HG03060 (cell line): ENCODE measurements around the gene WDPCP.

Experiments
- ATAC-seq: cut with Tn5 transposase; IDR thresholded peaks from one replicate; pipeline ENCODE4 v1.9.1; 2021; ENCODE audit warnings: low read depth, moderate number of reproducible peaks; ENCODE audit not compliant: unreplicated experiment

The WDPCP gene

GRCh38 chr2:63544017-63544627, 44.2 kb downstream of the WDPCP start:
- ATAC-seq = no peak

DNA sequence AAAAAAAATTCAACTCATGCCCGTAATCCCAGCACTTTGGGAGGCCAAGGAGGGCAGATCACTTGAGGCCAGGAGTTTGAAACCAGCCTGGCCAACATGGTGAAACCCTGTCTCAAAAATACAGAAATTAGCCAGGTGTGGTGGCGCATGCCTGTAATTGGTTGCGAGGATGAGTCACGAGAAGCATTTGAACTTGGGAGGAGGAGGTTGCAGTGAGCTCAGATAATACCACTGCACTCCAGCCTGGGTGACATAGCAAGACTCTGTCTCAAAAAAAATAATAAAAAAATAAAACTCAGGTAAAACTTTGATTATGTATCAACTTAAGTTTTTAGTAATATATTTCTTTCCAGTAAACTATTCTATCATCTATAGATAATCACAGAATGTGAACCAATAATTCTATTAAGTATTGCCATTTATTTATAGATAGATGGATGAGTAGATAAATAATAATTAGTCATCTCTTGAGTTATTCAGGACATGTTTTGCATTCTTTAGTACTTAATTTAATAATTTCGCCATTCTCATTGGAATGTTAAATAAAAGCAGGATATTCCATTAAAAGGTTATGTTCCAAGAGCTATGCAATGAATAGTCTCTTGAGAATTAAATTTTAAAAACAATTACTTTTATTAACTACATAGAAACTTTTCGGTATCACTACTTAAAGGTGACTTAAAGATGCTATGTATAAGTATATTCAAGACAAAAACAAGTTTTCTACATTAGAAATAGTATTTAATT, 48.7 kb downstream of the WDPCP start:
- ATAC-seq = no peak

DNA sequence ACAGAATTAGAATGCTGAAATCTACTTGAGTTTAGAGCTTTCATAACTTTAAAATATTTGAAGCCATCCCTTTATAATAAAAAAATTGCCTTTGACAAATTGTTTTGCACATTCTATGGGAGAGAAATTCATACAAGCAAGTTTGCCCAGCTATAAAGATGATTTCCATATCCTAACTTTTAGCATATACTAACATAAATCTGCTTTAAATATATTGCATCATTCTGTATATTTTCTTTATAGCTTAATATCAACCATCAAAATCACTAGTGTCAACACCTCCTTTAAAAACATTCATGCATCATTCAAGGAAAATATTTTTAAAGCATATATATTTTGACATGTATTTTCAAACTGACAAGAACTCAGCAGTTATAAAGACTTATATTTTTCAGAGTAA, 49.9 kb downstream of the WDPCP start:
- ATAC-seq = no peak

GRCh38 chr2:63537306-63537705, 51.0 kb downstream of the WDPCP start:
- no peak for ATAC-seq

DNA sequence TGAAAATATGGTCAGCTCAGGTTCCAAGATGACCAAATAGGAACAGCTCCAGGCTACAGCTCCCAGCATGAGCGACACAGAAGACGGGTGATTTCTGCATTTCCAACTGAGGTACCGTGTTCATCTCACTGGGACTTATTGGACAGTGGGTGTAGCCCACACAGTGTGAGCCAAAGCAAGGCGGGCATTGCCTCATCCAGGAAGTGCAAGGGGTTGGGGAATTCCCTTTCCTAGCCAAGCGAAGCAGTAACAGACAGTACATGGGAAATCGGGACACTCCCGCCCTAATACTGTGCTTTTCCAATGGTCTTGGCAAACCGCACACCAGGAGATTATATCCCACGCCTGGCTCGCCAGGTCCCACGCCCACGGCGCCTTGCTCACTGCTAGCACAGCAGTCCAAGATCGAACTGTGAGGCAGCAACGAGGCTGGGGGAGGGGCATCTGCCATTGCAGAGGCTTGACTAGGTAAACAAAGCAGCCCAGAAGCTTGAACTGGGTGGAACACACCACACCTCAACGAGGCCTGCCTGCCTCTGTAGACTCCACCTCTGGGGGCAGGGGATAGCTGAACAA, 57.5 kb downstream of the WDPCP start:
- ATAC-seq = no peak

GRCh38 chr2:63525905-63526304, 62.4 kb downstream of the WDPCP start:
- no peak for ATAC-seq

- no peak for ATAC-seq
Measured at GRCh38 chr2:63522950-63523349, 65.3 kb downstream of the WDPCP start.

DNA sequence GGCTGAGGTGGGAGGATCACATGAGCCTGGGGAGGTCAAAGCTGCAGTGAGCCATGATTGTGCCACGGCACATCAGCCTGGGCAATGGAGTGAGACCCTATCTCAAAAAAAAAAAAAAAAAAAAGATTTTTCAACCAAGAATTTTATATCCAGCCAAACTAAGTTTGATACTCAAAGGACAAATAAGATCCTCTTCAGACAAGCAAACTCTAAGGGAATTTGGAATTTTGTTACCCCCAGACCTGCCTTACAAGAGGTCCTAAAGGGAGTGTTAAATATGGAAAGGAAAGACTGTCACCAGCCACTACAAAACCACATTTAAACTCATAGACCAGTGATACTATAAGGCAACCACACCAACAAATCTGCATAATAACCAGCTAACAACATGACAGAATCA, 67.5 kb downstream of the WDPCP start:
- no peak for ATAC-seq

- ATAC-seq = no peak
Measured at GRCh38 chr2:63514781-63515180, 73.5 kb downstream of the WDPCP start.

- no peak for ATAC-seq
Measured at GRCh38 chr2:63514237-63514716, 74.0 kb downstream of the WDPCP start.

DNA sequence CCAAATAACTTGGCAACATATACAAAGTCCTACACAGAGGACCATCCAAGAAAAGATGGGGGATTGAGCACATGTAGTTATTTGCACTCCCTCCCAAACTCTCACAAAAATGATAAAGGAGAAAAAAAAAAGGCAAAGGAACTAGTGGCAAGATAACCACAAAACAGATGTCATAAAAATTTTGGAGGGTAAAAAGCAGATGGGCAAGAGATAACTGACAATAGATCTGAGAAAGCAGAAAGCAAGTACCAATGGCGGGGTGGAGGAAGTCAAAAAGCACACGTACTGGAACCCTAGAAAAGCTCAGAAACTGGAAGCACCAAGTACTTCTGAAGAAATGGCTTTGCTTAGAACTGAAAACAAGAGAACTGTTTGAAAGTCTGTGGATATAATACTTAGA, 82.0 kb downstream of the WDPCP start:
- no peak for ATAC-seq

DNA sequence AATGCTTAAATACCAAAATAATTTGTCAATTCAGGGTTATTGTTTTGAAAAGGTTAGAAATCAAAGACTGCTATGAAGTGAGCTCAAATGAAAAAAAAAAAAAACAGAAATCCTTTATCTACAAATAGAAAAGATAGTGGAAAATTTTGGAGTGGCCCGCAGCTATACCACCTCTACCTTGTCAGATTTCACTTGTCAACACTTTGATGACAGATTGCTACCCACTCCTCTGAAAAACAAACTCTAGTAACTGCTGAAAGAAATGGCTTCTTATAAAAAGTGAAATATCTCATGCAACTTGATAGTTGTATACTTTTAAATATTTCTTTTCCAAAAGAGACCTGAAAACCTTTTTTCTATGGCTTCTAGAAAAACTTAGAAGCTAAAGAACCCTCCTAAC, 84.5 kb downstream of the WDPCP start:
- ATAC-seq = no peak

DNA sequence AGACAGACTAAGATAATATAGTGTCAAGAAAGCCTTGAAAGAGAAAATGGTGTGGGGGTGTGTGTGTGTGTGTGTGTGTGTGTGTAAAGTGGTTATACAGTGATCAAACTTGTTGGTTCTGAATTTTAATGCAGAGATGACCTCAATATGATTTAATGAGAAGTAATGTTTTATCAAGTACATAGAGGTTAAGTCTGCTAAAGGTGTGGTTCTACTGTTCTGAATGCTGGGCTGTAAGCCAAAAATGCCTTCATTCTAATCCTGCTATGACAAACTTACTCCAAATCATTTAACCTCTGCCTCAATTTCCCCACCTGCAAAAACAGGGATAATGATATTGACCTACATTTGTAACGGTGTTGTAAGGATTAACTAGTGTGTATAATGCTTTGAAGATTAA, 87.9 kb downstream of the WDPCP start:
- no peak for ATAC-seq

DNA sequence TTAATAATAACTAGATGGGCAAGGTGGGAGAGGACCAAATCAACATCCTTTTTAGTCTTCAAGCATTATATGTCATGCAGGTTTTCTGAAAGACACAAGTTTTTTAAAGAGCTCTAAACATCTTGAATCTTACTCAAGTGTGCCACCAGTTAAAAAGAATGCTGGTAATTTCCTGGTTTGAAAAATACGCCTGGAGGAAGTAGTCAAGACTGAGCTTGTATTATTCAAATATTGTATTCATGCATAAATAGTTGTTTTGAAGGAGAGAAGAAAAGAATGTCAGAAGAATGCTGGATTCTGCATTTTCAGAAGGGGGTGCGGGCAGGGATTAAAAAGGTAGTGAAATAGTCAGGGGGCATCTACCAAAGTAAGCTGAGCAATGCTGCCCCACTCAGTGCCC, 90.7 kb downstream of the WDPCP start:
- no peak for ATAC-seq

- ATAC-seq = no peak
Measured at GRCh38 chr2:63494968-63495367, 93.3 kb downstream of the WDPCP start.

GRCh38 chr2:63494100-63494499, 94.2 kb downstream of the WDPCP start:
- no peak for ATAC-seq

DNA sequence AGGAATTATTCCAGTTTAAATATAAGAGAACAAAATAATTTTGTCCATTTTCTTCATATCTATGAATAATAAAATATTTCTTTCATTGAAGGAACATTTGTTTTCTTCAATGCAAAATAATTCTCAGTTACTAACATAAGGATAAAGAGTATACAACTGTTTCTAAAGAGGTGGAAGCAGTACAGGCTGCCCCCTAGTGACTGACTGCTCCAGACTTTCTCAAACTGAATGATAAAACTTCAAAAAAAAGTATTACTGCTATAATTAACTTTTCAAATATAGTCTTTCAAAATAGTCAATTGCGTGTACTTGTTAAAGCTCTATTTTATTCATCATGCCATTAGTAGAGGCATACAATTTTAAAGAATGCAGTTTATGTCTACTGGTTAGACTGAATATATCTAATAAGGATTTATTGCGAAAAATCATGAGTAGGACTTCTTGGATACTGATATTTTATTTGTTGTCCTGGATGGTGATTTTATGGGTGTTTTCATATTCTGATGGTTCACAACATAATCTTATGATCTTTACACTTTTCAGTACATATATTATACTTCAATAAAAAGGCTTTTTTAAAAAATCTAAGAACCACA, 100.1 kb downstream of the WDPCP start:
- no peak for ATAC-seq

GRCh38 chr2:63486861-63487290, 101.4 kb downstream of the WDPCP start:
- no peak for ATAC-seq

- ATAC-seq = no peak
Measured at GRCh38 chr2:63484901-63485300, 103.4 kb downstream of the WDPCP start.

DNA sequence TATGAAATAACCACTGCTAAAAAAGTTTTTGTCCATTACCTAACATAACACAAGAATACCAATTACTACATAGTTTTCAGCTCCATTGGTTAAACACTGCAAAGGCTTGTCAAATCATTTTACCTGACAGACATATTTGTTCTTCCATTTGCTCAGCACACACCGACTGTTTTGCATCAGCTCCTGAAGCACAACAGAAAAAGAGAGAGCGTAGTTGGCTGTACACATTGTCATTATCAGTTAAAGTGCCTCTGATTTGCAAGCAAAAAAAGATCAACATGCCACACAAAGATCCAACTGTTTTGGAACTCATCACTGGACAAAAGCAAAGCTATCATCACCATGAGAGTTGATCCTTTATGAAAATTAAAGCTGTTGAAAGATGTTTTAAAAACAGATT, 103.8 kb downstream of the WDPCP start:
- no peak for ATAC-seq

GRCh38 chr2:63477686-63478085, 110.6 kb downstream of the WDPCP start:
- no peak for ATAC-seq
